HepG2 (cell line): ENCODE results near the gene CCNL1. TPM values are rescaled to one million over a fixed set of nuclear protein-coding genes. Genes with fewer than 3 reads are reported as not detected.

Source experiments
- EP300 ChIP-seq, 3 experiments: sonication (generic) in 1 of 3; formaldehyde crosslinking in 1 of 3; IDR thresholded peaks; 2 replicates each; pipeline versions ENCODE4 v1.5.1 to v1.6.1; 2011 to 2020; ENCODE audit warnings: low read depth in 2 of 3, low read length in 2 of 3, borderline replicate concordance in 1 of 3, improper control_type of control experiment in 1 of 3, mild to moderate bottlenecking in 1 of 3, missing genetic modification reagents in 1 of 3, moderate library complexity in 1 of 3
- JUNB ChIP-seq: sonication (generic); formaldehyde crosslinking; IDR thresholded peaks from 2 replicates; pipeline ENCODE4 v1.8.0; 2022; ENCODE audit warnings: missing genetic modification reagents, mild to moderate bottlenecking, borderline replicate concordance
- NCOA2 ChIP-seq: sonication (generic); formaldehyde crosslinking; IDR thresholded peaks from 2 replicates; pipeline ENCODE4 v1.8.0; 2022; ENCODE audit warnings: inconsistent platforms
- POLR2AphosphoS5 ChIP-seq: IDR thresholded peaks from 2 replicates; pipeline ENCODE4 v1.6.1; 2012; ENCODE audit warnings: low read depth, low read length
- SETDB1 ChIP-seq: sonication (generic); formaldehyde crosslinking; IDR thresholded peaks from 2 replicates; pipeline ENCODE4 v1.5.1; 2020; ENCODE audit warnings: missing genetic modification reagents, mild to moderate bottlenecking, borderline replicate concordance
- TP53 ChIP-seq: sonication (generic); formaldehyde crosslinking; conservative IDR thresholded peaks from 2 replicates; pipeline ENCODE4 v1.4.0; 2020; ENCODE audit warnings: missing genetic modification reagents
- U2AF1 ChIP-seq: fragments of 200-400 bp; formaldehyde crosslinking; optimal IDR thresholded peaks from 2 replicates; pipeline ENCODE3; 2017; ENCODE audit warnings: mild to moderate bottlenecking, low read depth, low read length
- ZKSCAN1 ChIP-seq: fragments of 150-350 bp; IDR thresholded peaks from 2 replicates; pipeline ENCODE4 v1.6.1; 2014; ENCODE audit warnings: low read length
- ZNF350 ChIP-seq: sonication (generic); formaldehyde crosslinking; IDR thresholded peaks from 2 replicates; pipeline ENCODE4 v1.4.0; 2020; ENCODE audit warnings: mild to moderate bottlenecking, low read depth, missing genetic modification reagents, borderline replicate concordance
- ZNF672 ChIP-seq: sonication (generic); formaldehyde crosslinking; IDR thresholded peaks from 2 replicates; pipeline ENCODE4 v1.8.1; 2022; ENCODE audit warnings: missing genetic modification reagents
- polyA plus RNA-seq, 8 experiments: library from polyadenylated mRNA; depleted of rRNA in 3 of 8; stranded (reverse) in 7 of 8; unstranded in 1 of 8; fragments of >200 nt; fragmentation: Illumina TruSeq in 4 of 8; extraction: Trizol in 4 of 8; gene quantifications; 2 replicates each; pipeline versions ENCODE4 v1.2.1 to v1.2.3, GENCODE V29; 2011 to 2016; ENCODE audit warnings: low read depth in 4 of 8, missing spikeins in 1 of 8, mixed read lengths in 1 of 8; ENCODE audit not compliant: insufficient read depth in 1 of 8
- total RNA-seq, 5 experiments: library from RNA; depleted of rRNA; stranded (reverse); fragments of >200 nt; fragmentation: Illumina TruSeq; extraction: Trizol; gene quantifications; 2 replicates each; pipeline ENCODE4 v1.2.3, GENCODE V29; 2016; ENCODE audit warnings: low read depth in 1 of 5
- TF ChIP-seq, protein P1 (sequence below): sonication (generic); formaldehyde crosslinking; IDR thresholded peaks from 2 replicates; pipeline ENCODE4 v1.5.1; 2020; ENCODE audit warnings: missing genetic modification reagents, mild to moderate bottlenecking, borderline replicate concordance
- TF ChIP-seq, protein P2 (sequence below): sonication (generic); formaldehyde crosslinking; IDR thresholded peaks from 2 replicates; pipeline ENCODE4 v1.4.0; 2020; ENCODE audit warnings: missing genetic modification reagents, borderline replicate concordance
- TF ChIP-seq, protein P3 (sequence below): IDR thresholded peaks from 2 replicates; pipeline ENCODE4 v1.6.1; 2016
- TF ChIP-seq, protein P4 (sequence below): IDR thresholded peaks from 2 replicates; pipeline ENCODE4 v1.6.1; 2016; ENCODE audit warnings: mild to moderate bottlenecking, missing biosample characterization, missing genetic modification reagents
- TF ChIP-seq, protein P5 (sequence below): sonication (generic); formaldehyde crosslinking; IDR thresholded peaks from 2 replicates; pipeline ENCODE4 v1.4.0; 2020; ENCODE audit warnings: missing genetic modification reagents, borderline replicate concordance
- TF ChIP-seq, protein P6 (sequence below): sonication (generic); formaldehyde crosslinking; IDR thresholded peaks from 2 replicates; pipeline ENCODE4 v1.4.0; 2020; ENCODE audit warnings: mild to moderate bottlenecking, missing genetic modification reagents

CCNL1 gene
- total and polyA plus RNA-seq, 2 of the 13 experiments (the other 11 are each of a cell fraction or from before 2014, with no cell fraction given) = 151 to 303 TPM

DNA sequence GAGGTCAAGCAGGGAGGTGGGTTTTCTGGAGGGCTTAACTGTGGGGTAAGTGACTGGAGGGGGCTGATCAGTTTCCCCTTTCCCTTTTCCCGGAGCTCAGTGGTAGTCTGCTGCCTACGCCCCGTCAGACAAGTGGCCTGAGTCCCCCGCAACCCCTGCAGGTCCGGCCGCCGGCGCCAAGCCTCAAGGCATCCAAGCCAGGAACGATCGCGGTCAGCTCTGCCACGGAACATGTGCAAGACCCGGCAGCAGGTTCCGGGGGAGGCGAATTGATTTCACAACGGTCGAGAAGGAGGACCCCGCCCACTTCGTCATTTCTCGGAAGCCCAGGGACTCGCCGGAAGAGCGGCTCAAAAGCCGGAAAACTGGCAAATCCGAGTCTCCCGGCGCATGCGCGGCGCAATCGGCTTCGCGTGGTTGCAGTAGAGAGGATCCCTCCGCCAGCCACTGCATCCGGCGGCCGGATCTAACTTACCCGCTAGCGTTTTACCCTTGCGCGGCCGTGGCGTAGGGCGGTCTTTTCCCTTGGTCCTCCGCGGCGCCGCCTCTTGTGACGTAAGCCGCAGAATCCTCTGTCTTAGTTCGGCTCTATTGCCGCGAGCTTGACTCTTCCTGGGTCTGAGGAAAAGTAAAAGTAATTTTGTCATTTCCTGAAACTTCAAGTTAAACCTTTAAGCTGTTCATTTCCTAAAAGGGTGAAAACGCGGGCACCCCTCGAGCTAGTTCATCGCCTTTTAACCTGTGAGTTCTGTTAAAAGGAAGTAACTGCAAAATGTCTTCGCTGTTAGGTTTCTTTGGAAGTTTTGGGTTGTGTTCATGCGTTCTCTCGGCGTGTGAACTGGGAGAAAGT is 14.9 kb upstream of the CCNL1 start (continued):
- TF ChIP-seq, protein P1, sequence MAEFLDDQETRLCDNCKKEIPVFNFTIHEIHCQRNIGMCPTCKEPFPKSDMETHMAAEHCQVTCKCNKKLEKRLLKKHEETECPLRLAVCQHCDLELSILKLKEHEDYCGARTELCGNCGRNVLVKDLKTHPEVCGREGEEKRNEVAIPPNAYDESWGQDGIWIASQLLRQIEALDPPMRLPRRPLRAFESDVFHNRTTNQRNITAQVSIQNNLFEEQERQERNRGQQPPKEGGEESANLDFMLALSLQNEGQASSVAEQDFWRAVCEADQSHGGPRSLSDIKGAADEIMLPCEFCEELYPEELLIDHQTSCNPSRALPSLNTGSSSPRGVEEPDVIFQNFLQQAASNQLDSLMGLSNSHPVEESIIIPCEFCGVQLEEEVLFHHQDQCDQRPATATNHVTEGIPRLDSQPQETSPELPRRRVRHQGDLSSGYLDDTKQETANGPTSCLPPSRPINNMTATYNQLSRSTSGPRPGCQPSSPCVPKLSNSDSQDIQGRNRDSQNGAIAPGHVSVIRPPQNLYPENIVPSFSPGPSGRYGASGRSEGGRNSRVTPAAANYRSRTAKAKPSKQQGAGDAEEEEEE = no peak
- TF ChIP-seq, protein P2, sequence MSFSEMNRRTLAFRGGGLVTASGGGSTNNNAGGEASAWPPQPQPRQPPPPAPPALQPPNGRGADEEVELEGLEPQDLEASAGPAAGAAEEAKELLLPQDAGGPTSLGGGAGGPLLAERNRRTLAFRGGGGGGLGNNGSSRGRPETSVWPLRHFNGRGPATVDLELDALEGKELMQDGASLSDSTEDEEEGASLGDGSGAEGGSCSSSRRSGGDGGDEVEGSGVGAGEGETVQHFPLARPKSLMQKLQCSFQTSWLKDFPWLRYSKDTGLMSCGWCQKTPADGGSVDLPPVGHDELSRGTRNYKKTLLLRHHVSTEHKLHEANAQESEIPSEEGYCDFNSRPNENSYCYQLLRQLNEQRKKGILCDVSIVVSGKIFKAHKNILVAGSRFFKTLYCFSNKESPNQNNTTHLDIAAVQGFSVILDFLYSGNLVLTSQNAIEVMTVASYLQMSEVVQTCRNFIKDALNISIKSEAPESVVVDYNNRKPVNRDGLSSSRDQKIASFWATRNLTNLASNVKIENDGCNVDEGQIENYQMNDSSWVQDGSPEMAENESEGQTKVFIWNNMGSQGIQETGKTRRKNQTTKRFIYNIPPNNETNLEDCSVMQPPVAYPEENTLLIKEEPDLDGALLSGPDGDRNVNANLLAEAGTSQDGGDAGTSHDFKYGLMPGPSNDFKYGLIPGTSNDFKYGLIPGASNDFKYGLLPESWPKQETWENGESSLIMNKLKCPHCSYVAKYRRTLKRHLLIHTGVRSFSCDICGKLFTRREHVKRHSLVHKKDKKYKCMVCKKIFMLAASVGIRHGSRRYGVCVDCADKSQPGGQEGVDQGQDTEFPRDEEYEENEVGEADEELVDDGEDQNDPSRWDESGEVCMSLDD = peak; percentile 11; the same call in 1 of the 2 replicates
- TF ChIP-seq, protein P3, sequence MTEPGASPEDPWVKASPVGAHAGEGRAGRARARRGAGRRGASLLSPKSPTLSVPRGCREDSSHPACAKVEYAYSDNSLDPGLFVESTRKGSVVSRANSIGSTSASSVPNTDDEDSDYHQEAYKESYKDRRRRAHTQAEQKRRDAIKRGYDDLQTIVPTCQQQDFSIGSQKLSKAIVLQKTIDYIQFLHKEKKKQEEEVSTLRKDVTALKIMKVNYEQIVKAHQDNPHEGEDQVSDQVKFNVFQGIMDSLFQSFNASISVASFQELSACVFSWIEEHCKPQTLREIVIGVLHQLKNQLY (CRISPR knock-in tag) = peak; percentile 75; the same call in 1 of the 2 replicates
- TF ChIP-seq ZNF350 (CRISPR knock-in tag) (peak; percentile 99), SETDB1 (CRISPR knock-in tag) (no peak), ZNF672 (CRISPR knock-in tag) (0 out of 2 replicates have a peak, but pooled peaks have one; percentile 36), POLR2AphosphoS5 (peak; percentile 89), JUNB (CRISPR knock-in tag) (peak; percentile 66; the same call in 1 of the 2 replicates), NCOA2 (CRISPR knock-in tag) (peak; percentile 89), U2AF1 (peak; percentile 50), EP300 (IDR thresholded peaks at IDR 0.05; ENCODE audit: low read depth in 2 of 2, low read length in 2 of 2) (peak; percentile 24 to 56; a peak in 3 of 4 replicates), EP300 (CRISPR knock-in tag; IDR thresholded peaks at IDR 0.05; ENCODE audit: borderline replicate concordance) (peak; percentile 86), TP53 (CRISPR knock-in tag) (0 out of 2 replicates have a peak, but pooled peaks have one; percentile 71), ZKSCAN1 (no peak)
- TF ChIP-seq, protein P4, sequence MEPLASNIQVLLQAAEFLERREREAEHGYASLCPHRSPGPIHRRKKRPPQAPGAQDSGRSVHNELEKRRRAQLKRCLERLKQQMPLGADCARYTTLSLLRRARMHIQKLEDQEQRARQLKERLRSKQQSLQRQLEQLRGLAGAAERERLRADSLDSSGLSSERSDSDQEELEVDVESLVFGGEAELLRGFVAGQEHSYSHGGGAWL = peak; percentile 98
- TF ChIP-seq, protein P5, sequence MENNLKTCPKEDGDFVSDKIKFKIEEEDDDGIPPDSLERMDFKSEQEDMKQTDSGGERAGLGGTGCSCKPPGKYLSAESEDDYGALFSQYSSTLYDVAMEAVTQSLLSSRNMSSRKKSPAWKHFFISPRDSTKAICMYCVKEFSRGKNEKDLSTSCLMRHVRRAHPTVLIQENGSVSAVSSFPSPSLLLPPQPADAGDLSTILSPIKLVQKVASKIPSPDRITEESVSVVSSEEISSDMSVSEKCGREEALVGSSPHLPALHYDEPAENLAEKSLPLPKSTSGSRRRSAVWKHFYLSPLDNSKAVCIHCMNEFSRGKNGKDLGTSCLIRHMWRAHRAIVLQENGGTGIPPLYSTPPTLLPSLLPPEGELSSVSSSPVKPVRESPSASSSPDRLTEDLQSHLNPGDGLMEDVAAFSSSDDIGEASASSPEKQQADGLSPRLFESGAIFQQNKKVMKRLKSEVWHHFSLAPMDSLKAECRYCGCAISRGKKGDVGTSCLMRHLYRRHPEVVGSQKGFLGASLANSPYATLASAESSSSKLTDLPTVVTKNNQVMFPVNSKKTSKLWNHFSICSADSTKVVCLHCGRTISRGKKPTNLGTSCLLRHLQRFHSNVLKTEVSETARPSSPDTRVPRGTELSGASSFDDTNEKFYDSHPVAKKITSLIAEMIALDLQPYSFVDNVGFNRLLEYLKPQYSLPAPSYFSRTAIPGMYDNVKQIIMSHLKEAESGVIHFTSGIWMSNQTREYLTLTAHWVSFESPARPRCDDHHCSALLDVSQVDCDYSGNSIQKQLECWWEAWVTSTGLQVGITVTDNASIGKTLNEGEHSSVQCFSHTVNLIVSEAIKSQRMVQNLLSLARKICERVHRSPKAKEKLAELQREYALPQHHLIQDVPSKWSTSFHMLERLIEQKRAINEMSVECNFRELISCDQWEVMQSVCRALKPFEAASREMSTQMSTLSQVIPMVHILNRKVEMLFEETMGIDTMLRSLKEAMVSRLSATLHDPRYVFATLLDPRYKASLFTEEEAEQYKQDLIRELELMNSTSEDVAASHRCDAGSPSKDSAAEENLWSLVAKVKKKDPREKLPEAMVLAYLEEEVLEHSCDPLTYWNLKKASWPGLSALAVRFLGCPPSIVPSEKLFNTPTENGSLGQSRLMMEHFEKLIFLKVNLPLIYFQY = peak; percentile 94
- TF ChIP-seq, protein P6, sequence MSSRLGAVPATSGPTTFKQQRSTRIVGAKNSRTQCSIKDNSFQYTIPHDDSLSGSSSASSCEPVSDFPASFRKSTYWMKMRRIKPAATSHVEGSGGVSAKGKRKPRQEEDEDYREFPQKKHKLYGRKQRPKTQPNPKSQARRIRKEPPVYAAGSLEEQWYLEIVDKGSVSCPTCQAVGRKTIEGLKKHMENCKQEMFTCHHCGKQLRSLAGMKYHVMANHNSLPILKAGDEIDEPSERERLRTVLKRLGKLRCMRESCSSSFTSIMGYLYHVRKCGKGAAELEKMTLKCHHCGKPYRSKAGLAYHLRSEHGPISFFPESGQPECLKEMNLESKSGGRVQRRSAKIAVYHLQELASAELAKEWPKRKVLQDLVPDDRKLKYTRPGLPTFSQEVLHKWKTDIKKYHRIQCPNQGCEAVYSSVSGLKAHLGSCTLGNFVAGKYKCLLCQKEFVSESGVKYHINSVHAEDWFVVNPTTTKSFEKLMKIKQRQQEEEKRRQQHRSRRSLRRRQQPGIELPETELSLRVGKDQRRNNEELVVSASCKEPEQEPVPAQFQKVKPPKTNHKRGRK = no peak
